D721Med (cell line): ENCODE data around the gene KIAA1549.

ENCODE experiments used
- DNase-seq: peaks from one replicate; pipeline ENCODE4 v3.0.0; 2011; ENCODE audit warnings: low spot score; ENCODE audit not compliant: insufficient read length
- FAIRE-seq: peaks from 2 replicates; lab custom pipeline; 2011; peaks lifted over from hg19 to GRCh38; lab: Jason Lieb, UNC
- TF ChIP-seq, protein P1 (sequence below): IDR thresholded peaks from 2 replicates; pipeline ENCODE4 v1.5.1; 2012; ENCODE audit warnings: mild to moderate bottlenecking, control low read depth; ENCODE audit not compliant: insufficient read depth; ENCODE audit errors: missing control alignments

Gene KIAA1549

DNA sequence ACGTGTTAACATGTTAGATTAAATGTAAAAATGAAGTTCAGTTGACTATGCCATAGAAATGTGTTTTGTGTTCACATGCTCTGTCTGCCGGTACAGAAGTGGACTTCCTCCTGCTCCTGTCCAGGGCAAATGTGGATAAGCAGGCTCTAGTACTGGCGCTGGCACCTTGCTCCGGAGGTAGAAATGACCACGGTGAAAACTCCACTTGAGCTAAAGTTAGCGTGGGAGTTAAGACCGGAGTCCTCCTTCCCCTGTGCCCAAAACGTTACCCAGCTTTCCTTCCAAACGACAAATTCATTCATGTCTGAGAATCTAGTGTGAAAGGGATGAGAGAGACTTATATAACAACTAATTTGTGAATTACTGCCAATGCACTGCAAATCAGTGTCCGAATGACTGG lies 148.2 kb downstream of the KIAA1549 start:
- FAIRE-seq (no peak), DNase-seq (no peak)
- TF ChIP-seq, protein P1, sequence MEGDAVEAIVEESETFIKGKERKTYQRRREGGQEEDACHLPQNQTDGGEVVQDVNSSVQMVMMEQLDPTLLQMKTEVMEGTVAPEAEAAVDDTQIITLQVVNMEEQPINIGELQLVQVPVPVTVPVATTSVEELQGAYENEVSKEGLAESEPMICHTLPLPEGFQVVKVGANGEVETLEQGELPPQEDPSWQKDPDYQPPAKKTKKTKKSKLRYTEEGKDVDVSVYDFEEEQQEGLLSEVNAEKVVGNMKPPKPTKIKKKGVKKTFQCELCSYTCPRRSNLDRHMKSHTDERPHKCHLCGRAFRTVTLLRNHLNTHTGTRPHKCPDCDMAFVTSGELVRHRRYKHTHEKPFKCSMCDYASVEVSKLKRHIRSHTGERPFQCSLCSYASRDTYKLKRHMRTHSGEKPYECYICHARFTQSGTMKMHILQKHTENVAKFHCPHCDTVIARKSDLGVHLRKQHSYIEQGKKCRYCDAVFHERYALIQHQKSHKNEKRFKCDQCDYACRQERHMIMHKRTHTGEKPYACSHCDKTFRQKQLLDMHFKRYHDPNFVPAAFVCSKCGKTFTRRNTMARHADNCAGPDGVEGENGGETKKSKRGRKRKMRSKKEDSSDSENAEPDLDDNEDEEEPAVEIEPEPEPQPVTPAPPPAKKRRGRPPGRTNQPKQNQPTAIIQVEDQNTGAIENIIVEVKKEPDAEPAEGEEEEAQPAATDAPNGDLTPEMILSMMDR, result no peak

GRCh38 chr7:138829335-138829734 lies 151.9 kb downstream of the KIAA1549 start:
- TF ChIP-seq, protein P1, result no peak
- DNase-seq (no peak), FAIRE-seq (no peak)

DNA sequence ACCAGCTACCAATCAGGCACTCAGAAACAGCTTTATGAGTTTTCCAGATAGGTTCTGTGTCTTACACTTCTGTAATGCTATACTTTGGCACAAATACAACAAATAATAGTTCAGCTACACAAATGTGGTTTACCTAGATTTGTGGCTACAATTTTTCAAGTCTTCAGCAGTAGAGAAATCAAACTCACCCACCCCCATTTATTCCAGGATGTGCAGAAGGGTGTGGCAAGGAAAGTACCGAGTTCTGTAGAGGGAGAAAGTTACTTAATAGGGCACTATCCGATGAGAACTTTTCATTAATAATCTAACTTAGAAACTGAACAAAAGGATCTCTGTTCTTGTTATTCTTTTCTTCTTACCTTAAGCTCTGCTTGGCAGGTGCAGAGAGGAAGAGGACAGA lies 152.9 kb downstream of the KIAA1549 start:
- FAIRE-seq, result no peak
- DNase-seq, result no peak
- TF ChIP-seq, protein P1, result no peak

DNA sequence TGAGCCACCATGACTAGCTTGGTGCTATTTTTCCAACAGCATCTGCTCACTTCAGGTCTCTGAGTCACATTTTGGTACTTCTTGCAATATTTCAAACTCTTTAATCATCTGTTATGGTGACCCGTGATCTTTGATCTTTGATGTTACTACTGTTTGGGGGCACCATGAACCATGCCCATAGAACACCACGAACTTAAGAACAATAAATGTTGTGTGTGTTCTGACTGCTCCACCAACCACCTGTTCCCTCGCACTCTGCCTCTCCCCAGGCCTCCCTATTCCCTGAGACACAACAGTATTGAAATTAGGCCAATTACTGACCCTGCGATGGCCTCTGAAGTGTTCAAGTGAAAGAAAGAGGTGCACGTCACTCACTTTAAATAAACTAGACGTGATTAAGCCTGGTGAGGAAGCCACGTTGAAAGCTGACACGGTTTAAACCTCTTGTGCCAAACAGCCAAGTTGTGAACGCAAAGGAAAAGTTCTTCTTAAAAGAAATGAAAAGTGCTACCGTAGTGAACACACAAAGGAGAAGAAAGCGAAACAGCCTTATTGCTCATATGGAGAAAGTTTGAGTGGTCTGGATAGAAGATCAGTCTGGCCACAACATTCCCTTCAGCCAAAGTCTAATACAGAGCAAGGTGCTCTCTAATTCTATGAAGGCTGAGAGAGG lies 156.0 kb downstream of the KIAA1549 start:
- DNase-seq, result no peak
- FAIRE-seq, result no peak
- TF ChIP-seq, protein P1, result no peak

DNA sequence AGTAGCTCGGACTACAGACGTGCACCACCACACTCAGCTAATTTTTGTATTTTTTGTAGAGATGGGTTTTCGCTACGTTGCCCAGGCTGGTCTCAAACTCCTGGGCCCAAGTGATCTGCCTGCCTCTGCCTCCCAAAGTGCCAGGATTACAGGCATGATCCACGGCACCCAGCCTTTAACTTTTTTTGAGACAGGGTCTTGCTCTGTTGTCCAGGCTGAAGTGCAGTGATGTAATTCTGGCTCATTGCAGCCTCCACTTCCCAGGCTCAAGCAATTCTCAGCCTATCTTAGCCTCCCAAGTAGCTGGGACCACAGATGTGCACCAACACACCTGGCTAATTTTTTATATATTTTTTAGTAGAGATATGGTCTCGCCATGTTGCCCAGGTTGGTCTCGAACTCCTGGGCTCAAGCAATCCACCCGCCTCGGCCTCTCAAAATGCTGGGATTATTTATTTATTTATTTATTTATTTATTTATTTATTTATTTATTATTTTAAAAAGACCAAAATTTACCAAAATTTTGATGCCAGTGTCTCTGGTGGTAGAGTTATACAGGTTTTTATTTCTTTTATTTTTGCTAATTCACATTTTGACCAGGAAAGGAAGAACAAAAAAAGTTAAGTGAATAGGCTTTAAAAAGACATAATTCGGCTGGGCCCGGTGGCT lies 158.2 kb downstream of the KIAA1549 start:
- TF ChIP-seq, protein P1, result no peak
- FAIRE-seq (no peak), DNase-seq (no peak)

DNA sequence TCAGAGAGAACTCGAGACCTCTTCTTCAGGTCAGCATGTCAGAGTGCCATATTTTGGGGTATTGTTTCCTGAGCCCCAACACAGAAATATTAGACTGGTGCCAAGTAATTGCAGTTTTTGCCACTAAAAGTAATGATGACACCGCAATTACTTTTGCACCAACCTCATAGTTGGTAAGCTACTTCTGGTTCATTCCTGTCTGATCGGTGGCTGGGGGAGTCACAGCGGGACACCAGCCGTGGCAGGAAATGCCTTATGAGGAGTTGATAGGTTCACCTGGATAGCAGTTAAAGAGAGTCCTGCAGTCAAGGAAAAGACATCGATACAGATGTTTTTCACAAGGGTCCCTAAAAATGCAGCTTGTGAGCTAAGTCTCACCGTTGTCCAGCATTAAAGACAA lies 159.3 kb downstream of the KIAA1549 start:
- DNase-seq, result no peak
- no peak for FAIRE-seq
- TF ChIP-seq, protein P1, result no peak

DNA sequence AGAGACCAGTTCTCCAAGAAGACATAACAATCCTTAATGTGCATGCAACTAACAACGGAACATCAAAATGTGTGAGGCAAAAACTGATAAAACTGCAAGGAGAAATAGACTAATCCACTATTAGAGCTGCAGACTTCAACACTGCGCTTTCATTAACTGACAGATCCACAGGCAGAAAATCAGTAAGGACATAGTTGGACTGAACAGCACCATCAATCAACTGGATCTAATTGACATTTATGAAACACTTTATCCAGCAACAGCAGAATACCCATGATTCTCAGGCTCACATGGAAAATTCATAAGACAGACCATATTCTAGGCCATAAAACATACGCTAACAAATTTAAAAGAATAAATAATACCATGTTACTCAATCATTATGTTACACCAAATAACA lies 161.6 kb downstream of the KIAA1549 start:
- DNase-seq (no peak), FAIRE-seq (no peak)
- TF ChIP-seq, protein P1, result no peak
